Stimulated activated CD4-positive, alpha-beta T cell treated with anti-CD3 and anti-CD28 coated beads, Interleukin-15, amount 100 ng/mL, for 24 hours (primary cell): Measurements from ENCODE around the gene COBL.

Experiments
- DNase-seq: peaks from one replicate; pipeline ENCODE4 v3.0.0-alpha.2; 2020

Gene COBL

DNA sequence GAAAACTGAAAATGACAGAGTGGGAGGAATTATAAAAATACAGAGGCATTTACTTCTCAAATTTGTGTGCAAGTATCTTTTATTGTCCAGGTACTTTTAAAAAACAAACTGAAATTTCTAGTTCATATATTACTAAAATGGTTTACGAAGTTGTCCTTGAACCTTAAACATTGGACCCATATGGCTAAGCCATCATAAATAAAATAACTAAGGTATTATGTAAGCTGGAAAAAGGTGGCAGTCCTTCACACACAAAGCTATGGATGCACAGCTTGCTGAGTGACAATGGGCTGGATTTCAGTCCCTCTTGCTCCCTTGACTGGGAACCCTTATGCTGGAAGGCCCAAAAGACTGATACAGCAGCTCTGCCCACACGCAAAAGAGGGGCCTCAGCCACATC lies 66.1 kb downstream of the COBL start:
- DNase-seq = no peak

GRCh38 chr7:51249991-51250390 lies 66.6 kb downstream of the COBL start:
- no peak for DNase-seq

DNA sequence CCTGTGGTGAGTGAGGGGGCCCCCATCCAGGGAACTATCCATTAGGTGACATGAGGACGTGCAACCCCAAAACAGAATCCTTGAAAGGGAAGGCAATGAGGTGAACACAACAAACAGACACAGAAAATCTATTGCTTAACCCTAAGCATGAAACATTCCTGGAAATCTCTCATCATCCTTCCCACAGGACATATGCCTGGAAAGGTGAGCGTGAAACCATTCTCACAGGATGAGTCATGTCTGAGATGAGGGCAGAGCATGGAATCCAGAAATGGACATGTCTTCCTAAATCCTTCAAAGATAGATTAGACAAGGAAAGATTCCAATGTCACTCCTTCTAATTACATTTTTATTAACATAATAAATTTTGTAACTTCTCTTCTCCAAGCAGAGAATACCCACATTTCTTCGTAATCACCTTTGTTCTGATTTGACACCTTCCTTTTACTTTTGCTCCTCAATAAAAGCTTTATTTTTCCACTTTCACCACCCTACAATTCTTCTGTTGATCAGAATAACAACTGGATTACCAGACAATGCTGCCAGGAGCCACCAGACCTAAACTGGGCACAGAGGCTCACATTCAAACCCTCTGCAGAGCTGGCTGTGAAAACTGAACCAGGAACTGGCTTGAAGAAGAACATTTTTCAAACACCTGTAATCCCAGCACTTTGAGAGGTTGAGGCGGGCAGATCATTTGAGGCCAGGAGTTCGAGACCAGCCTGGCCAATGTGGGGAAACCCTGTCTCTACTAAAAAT lies 67.2 kb downstream of the COBL start:
- no peak for DNase-seq

DNA sequence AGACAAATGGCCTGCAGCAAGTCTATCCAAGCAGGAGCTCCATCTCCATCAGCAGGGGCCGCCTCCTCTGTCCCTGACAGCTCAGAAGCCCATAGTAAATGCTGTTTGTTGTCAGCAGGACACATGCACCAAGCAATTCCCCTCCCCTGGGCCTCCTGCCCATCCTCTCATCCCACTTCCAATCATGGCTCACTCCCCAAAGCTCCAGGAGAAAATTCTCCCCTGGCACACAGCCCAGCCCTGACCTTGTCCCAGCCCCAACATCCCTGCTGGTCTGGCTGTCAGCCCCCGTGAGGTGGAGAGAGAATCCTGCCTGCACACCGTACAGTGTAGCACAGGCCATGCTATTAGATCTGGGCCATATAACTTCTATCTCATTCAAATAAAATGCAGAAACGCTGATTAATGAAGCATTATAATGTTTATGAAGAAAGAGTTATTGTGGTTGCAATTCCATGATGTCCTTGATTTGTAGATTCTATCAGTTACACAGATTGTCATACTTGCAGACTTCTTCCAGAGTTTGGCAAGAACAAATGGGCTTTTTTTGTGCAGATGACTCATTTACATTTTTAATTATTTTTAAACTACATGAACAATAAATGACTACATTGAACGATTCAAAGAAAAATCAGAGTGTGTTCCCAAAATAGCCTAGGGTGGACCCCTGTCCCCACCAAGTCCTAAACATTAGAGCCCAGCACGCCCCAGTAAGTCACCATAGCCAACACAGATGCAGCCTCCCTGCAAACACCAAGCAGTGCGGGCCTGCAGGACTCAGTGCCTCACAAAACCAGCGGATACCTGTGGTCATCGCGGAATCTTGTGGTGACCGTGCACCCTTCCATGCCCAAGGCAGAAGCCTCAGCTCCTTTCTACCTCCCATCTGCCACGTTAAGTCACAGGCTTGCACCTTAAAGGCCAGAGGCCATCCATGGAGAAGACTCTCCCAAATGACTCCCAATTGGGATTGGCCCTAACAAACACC lies 70.1 kb downstream of the COBL start:
- no peak for DNase-seq

- no peak for DNase-seq
Observed at GRCh38 chr7:51244885-51245284, 71.7 kb downstream of the COBL start.

GRCh38 chr7:51244053-51244452 lies 72.6 kb downstream of the COBL start:
- DNase-seq = no peak

GRCh38 chr7:51243631-51244030 lies 73.0 kb downstream of the COBL start:
- no peak for DNase-seq

- DNase-seq = no peak
Observed at GRCh38 chr7:51242881-51243518, 73.6 kb downstream of the COBL start.

DNA sequence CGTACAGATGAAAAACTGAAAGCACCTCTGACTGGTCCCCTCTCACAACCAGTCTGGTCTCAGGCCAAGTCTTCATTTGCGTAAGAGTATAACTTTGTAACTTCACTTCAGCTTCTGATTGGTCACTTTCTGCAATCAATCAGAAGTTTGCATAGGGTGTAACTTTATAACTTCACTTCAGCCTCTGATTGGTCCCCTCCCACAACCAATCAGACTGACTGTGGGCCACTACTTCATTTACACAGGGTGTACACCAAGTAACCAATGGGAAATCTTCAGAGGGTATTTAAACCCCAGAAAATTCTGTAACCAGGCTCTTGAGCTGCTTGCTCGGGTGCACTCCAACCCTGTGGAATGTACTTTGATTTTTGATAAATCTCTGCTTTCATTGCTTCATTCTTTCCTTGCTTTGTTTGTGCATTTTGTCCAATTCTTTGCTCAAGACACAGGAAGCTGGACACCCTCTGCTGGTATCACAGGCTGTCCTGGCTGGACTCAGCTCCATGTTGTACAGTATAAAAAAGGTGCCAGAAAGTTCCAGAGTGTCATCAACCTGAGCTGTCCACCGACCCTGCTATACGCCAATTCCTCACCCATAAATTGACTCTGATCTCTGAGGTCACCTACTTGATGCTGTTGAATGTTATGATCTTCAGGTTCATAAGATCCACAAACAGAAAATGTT lies 74.5 kb downstream of the COBL start:
- no peak for DNase-seq

GRCh38 chr7:51240868-51241267 lies 75.7 kb downstream of the COBL start:
- DNase-seq = no peak

- no peak for DNase-seq
Observed at GRCh38 chr7:51239691-51240090, 76.9 kb downstream of the COBL start.

DNA sequence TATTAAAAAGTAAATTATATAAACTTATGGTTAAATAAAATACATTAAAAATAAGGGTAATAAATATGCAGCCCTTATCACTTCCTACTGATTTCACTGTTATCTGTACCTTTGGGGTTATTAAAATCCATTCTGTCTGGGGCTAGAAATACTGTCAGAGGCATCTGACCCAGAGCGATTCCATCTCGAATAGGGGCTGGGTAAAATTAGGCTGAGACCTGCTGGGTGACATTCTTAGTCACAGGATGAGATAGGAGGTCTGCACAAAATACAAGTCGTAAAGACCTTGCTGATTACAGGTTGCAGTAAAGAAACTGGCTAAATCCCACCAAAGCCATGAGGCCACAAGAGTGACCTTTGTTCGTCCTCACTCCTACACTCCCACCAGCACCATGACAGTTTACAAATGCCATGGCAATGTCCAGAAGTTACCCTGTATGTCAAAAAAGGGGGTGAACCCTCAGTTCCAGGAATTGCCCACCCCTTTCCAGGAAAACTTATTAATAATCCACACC lies 77.6 kb downstream of the COBL start:
- DNase-seq = no peak

DNA sequence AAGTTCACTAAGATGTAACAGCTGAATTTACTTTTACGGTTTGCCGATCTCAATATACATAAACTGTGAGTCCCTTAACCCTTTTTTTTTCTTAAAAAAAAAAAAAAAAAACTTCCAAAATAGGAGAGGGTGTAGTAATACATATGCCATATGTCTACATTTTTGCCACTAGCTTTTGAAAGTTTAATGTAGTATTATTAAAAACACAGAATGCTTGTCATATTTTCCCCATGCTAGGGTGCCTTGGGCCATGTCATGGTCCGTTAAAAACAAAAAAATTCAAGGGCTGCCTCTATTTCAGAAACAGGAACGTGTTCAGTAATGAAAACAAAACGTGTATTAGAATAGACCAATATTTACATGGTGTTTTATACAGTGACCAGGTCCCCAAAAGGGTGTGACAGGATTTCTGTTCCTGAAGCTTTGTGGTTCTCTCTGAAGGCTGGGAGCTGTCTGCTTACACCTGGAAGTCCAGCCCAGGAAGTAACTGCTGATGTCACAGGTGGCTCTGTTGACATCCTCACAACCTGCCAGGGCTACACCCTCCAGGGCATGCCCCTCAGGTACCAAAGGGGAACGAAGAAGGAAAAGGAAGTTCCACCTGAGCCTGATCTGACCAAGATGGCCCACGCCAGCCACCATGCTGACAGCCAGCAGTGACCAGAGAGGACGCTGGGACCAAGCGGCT lies 79.0 kb downstream of the COBL start:
- DNase-seq = no peak

DNA sequence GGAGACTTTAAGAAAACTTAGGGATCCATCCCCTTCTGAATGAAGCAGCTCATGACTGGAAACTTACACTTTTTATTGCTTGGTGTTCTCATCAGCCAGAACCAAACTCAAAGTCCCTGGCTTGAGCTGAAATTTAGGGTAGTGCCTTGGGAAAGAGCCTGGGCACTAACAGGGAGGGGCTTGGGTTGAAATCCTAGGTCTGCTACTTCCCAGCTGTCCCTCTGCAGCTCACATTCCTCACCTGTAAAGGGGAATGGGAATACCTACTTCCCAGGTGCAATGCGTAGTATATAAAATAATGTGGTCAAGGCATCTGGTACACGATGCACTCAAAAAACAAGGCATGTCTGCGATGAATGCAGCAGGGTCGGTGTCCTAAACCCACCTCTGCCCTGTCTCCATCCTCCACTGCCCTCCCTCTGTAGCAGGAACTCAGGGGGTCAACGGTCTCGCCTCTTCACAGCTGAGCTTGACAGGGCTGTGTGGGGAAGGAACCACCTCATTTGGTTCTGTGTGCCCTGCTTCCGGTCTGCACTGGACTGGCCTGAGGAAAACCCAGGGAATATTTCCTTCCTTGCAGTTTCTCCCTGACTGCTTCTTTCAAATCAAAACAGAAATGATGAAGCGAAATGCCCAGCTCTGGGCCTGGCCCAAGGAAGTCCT lies 80.0 kb downstream of the COBL start:
- no peak for DNase-seq

- no peak for DNase-seq
Observed at GRCh38 chr7:51235593-51236313, 80.9 kb downstream of the COBL start.

GRCh38 chr7:51234609-51235308 lies 81.8 kb downstream of the COBL start:
- no peak for DNase-seq

GRCh38 chr7:51234139-51234538 lies 82.5 kb downstream of the COBL start:
- DNase-seq = no peak

DNA sequence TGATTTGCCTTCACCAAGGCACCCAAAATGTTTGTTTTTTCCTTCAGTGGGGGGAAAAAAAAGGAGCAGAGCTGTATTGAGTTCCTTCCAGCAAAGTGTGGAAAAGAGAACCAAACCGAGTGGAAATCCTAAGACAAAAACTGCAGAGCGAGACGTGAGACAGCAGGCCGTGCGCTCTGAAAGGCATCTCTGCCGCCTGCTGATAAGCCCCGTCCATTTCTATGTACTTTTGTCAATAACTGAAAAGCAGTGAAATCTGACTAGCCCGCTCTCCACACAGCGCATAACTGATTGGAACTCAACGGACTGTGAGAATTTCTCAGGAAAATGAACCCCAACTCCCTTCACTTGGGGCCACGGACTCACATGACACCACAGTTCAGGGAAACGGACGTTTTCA lies 83.2 kb downstream of the COBL start:
- DNase-seq = no peak

DNA sequence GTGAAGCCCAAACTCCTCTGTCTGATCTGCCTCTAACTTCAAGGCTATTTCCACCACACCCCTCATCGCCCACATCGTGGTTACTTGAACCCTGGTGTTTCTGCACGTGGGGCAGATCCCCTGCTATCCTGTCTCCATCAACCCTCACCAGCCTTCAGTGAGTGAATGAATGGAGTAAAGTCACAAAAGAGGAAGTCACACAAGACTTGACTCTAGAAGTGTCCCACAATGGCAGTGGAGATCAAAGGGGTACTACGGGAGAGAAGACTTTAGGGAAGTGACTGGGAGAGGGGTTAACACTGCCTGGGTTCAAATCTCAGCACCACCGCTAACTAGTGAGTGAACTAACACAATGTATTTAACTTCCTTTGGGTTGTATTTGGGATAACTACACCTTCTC lies 85.9 kb downstream of the COBL start:
- no peak for DNase-seq

GRCh38 chr7:51230324-51230625 lies 86.3 kb downstream of the COBL start:
- no peak for DNase-seq
